Renal cortex interstitium (tissue), 11 donors: ENCODE results near the gene HAVCR1. TPM values are rescaled to one million over a fixed set of nuclear protein-coding genes. Genes with fewer than 3 reads are reported as not detected.
"Not testable (repeated sequence)": the region's sequence is repeated elsewhere in the genome, so short reads cannot be mapped to it uniquely, and the experiment has no call there.

Source experiments
- DNase-seq, 11 donors: peaks; one replicate each; pipeline ENCODE4 v3.0.0-alpha.2; 2013; ENCODE audit warnings: low read depth in 9 of 11, low spot score in 4 of 11; ENCODE audit errors: extremely low read depth in 1 of 11
- polyA plus RNA-seq, 3 donors: library from polyadenylated mRNA; unstranded; fragments of 120-200 nt; gene quantifications; one replicate each; pipeline ENCODE4 v1.2.1, GENCODE V29; 2013; ENCODE audit not compliant: insufficient read length in 3 of 3

HAVCR1 gene
- polyA plus RNA-seq, 3 donors: 0.72 to 7.0 (median 2.8) TPM

- DNase-seq: no peak
Observed at GRCh38 chr5:157024208-157024959, 34.5 kb downstream of the HAVCR1 start.

DNA sequence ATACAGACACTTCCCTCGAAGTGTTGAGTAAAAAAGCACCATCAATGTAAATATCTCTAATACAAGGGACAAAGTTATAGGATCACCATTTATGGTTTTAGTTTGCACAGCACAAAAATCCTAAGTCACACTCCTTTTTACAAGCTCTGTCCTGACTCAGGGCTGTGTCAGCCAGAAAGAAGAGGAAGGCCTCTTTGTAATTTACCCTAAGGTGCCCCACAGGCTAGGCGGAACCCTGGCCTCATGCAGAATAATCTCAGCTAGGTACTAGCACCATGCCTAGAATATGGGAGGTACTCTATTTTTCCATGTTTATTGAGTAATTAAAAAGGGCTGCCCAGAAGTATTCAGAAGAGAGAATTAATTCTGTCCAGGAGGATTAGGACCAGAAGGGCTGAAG lies 36.9 kb downstream of the HAVCR1 start:
- DNase-seq: no peak

DNA sequence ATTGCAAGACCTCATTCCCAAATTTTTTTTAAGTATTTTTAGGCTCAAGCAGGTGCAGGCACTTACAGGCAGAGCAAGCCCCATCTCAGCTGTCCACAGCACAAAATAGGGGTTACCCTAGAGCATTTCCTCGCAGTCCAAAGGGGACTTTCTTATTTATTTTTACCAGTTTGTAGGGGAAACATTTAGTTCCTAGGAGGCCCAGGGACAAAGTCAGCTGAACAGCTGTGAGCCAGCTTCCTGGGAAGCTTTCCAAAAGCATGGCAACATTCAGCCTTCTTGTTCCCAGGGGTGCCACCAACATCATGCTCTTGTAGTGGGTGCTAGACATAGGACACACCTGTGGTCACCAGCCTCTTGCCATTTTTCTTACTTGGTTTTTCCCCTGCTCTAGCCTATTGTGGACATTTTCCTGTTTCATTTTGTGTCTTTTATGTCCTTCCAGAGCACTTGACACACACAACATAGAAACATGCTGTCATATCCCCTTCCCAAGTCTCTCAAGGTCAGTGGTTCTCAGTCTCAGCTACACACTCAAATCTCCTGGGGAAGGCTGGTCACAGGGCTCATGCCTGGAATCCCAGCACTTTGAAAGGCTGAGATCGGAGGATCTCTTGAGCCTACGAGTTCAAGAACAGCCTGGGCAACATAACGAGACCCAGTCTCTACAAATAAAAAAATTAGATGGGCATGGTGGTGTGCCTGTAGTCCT lies 38.2 kb downstream of the HAVCR1 start:
- no peak for DNase-seq

GRCh38 chr5:157020002-157020401 lies 38.9 kb downstream of the HAVCR1 start:
- no peak for DNase-seq

DNA sequence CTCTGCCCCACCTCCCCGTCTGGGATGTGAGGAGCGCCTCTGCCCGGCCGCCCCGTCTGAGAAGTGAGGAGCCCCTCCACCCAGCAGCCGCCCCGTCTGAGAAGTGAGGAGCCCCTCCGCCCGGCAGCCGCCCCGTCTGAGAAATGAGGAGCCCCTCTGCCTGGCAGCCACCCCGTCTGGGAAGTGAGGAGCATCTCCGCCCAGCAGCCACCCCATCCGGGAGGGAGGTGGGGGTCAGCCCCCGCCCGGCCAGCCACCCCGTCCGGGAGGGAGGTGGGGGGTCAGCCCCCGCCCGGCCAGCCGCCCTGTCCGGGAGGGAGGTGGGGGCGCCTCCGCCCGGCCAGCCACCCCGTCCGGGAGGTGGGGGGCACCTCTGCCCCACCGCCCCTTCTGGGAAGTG lies 44.8 kb downstream of the HAVCR1 start:
- DNase-seq: not testable (repeated sequence)

- DNase-seq: no peak
Observed at GRCh38 chr5:157006262-157006661, 52.7 kb downstream of the HAVCR1 start.

DNA sequence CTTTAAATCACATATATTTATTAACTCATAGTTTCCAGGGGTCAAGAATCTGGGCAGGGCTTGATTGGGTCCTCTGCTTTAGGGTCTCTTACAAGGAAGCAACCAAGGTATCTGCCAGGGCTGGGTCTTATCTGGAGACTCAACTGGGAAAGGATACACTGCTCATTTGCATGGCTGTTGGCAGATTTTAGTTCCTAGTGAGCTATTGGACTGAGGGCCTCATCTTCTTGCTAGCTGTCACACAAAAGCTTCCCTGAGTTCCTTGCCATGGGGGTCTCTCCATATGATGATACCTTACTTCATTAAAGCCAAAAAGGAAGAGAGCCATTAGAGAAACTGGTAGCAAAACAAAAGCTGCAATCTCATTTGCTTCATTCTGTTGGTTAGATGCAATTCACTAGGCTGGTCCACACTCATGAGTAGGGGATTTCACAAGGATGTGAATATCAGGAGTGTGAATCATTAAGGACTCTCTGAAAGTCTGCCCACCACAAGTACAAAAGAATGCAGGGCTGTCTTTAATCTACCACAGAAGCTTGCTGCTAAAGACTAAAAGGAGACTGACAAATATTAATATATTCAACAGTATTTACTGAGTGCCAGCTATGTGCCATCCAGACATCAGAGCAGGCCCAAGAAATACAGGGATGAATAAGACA lies 53.9 kb downstream of the HAVCR1 start:
- no peak for DNase-seq

DNA sequence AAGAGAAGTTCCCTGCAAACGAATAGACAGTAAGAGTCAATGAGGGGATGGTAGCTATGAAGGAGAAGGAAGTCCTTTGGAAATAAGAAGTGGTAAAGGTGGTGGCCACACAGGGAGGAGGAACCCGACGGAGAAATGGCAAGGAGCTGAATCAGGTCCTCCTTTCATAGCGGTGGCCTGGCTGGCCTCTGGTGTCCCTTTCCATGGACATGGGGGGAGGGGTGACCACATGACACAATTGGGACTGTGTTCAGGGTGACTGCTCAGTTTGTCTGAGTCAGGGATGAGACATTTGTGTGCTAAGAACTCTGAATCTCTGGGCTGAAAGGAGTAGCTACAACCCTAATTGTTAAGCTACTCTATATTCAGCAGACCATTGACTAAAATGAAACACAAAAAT lies 67.2 kb downstream of the HAVCR1 start:
- DNase-seq: no peak

DNA sequence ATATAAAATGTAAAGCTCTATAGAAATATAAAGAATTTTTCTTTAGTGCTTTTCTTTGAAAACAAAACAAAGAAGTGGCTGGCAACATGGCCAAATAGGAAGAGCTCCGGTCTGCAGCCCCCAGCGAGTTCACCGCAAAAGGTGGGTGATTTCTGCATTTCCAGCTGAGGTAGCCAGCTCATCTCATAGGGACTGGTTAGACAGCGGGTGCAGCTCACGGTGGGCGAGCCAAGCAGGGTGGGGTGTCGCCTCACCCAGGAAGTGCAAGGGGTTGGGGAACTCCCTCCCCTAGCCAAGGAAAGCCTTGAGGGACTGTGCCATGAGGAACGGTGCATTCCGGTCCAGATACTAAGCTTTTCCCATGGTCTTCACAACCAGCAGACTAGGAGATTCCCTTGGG lies 74.9 kb downstream of the HAVCR1 start:
- DNase-seq: no peak

GRCh38 chr5:156981481-156981880 lies 77.4 kb downstream of the HAVCR1 start:
- no peak for DNase-seq

Other genes starting within 250 kb of the HAVCR1 start
- gene PPP1R2B, start 208.8 kb downstream of the HAVCR1 start, polyA plus RNA-seq: under 1 TPM in 1 of 3 donors, not detected in 2; 0.08 TPM
- under 1 TPM; 0.19 to 0.98 (median 0.64) TPM for gene TIMD4, start 95.9 kb downstream of the HAVCR1 start, polyA plus RNA-seq
- 10 to 100 TPM in 2 of 3 donors, 1 to 10 TPM in 1; 4.5 to 13.9 (median 11.9) TPM for gene HAVCR2, start 49.9 kb upstream of the HAVCR1 start, polyA plus RNA-seq
- gene MED7, start 83.7 kb upstream of the HAVCR1 start, polyA plus RNA-seq: 10 to 100 TPM; 20.2 to 21.9 (median 21.2) TPM
- gene GARIN3, start 107.1 kb upstream of the HAVCR1 start, polyA plus RNA-seq: not detected
- gene ITK, start 121.7 kb upstream of the HAVCR1 start, polyA plus RNA-seq: under 1 TPM; 0.14 to 0.57 (median 0.14) TPM
- 100 to 1,000 TPM; 103 to 142 (median 109) TPM for gene CYFIP2, start 207.0 kb upstream of the HAVCR1 start, polyA plus RNA-seq